HepG2 (cell line): ENCODE results near the gene SRP9. TPM values are rescaled to one million over a fixed set of nuclear protein-coding genes. Genes with fewer than 3 reads are reported as not detected.

ENCODE experiments used
- ATAC-seq: fragments of 200-7000 bp; cut with Tn5 transposase; 3 replicates; pipeline ENCODE4 v1.9.1; 2020; ENCODE audit warnings: mild to moderate bottlenecking, moderate library complexity
- BruUV-seq: library from RNA; stranded (reverse); fragments of 400-500 nt; replicated peaks from 2 replicates; lab custom pipeline; 2021; lab: Mats Ljungman, UMichigan
- CTCF ChIA-PET: fragments of 300-600 bp; formaldehyde crosslinking; extraction: SDS; loops from one replicate; lab custom pipeline; 2021; ENCODE audit warnings: low total read pairs, inconsistent platforms, low intra/inter-chr PET ratio; lab: Yijun Ruan, JAX
- POLR2A ChIA-PET: fragments of 350-600 bp; sonication (Branson Sonifier 250); formaldehyde crosslinking; loops from one replicate; lab custom pipeline; 2020; ENCODE audit warnings: antibody characterized with exemption, inconsistent platforms; lab: Yijun Ruan, JAX
- DNase-seq: peaks from one replicate; pipeline ENCODE4 v3.0.0-alpha.2; 2015; ENCODE audit warnings: low spot score
- FAIRE-seq: peaks from 3 replicates; lab custom pipeline; 2011; peaks lifted over from hg19 to GRCh38; lab: Jason Lieb, UNC
- H2AFZ ChIP-seq: one replicate; pipeline ENCODE4 v1.6.1; 2011; ENCODE audit warnings: low read length, inconsistent platforms
- H3K27ac ChIP-seq: fragments of 300-600 bp; 3 replicates; pipeline ENCODE4 v1.8.0; 2011; ENCODE audit warnings: mixed run types, mild to moderate bottlenecking, mixed read lengths, low read length, inconsistent platforms; ENCODE audit not compliant: insufficient read depth; ENCODE audit errors: extremely low read length
- H3K27me3 ChIP-seq, 2 experiments: fragments of 200-600 bp in 1 of 2; 2 replicates in 1 of 2; 3 replicates in 1 of 2; pipeline versions ENCODE4 v1.6.0 to v1.8.0; 2011; ENCODE audit warnings: low read length in 2 of 2, mild to moderate bottlenecking in 2 of 2, moderate library complexity in 2 of 2, inconsistent platforms in 1 of 2; ENCODE audit not compliant: insufficient read depth in 2 of 2, control insufficient read depth in 1 of 2
- H3K36me3 ChIP-seq, 2 experiments: fragments of 200-600 bp in 1 of 2; replicated peaks in 1 of 2; 2 replicates in 1 of 2; 3 replicates in 1 of 2; pipeline versions ENCODE4 v1.5.1 to v1.8.0; 2011; ENCODE audit warnings: low read length in 2 of 2, inconsistent platforms in 1 of 2; ENCODE audit not compliant: insufficient read depth in 2 of 2, control insufficient read depth in 1 of 2
- H3K4me1 ChIP-seq: 2 replicates; pipeline ENCODE4 v1.5.1; 2012; ENCODE audit warnings: low read length, inconsistent platforms; ENCODE audit not compliant: insufficient read depth
- H3K4me2 ChIP-seq: 2 replicates; pipeline ENCODE4 v1.6.0; 2011; ENCODE audit warnings: low read depth, low read length, inconsistent platforms
- H3K4me3 ChIP-seq, 3 experiments: fragments of 200-600 bp in 1 of 3; sonication (generic), shearing (Covaris generic) in 1 of 3; replicated peaks in 1 of 3; 2 replicates each; pipeline ENCODE4 v1.5.1; 2011 to 2016; ENCODE audit warnings: low read length in 3 of 3, inconsistent platforms in 2 of 3, low read depth in 2 of 3, mild to moderate bottlenecking in 2 of 3, control low read depth in 1 of 3, mixed read lengths in 1 of 3; ENCODE audit not compliant: insufficient read depth in 1 of 3
- H3K79me2 ChIP-seq: one replicate; pipeline ENCODE4 v1.6.1; 2011; ENCODE audit warnings: low read length, inconsistent platforms; ENCODE audit not compliant: insufficient read depth
- H3K9ac ChIP-seq: 2 replicates; pipeline ENCODE4 v1.6.0; 2011; ENCODE audit warnings: mild to moderate bottlenecking, low read depth, low read length, inconsistent platforms; ENCODE audit not compliant: insufficient read depth
- H3K9me3 ChIP-seq: 2 replicates; pipeline ENCODE4 v1.5.1; 2012; ENCODE audit warnings: mild to moderate bottlenecking, low read length
- H4K20me1 ChIP-seq: 2 replicates; pipeline ENCODE4 v1.6.0; 2011; ENCODE audit warnings: inconsistent platforms, mild to moderate bottlenecking, low read length, moderate library complexity; ENCODE audit not compliant: insufficient read depth
- ZNF121 ChIP-seq: sonication (generic); formaldehyde crosslinking; IDR thresholded peaks from 2 replicates; pipeline ENCODE4 v1.5.0; 2020; ENCODE audit warnings: mild to moderate bottlenecking, missing genetic modification reagents
- ZNF629 ChIP-seq: sonication (generic); formaldehyde crosslinking; conservative IDR thresholded peaks from 2 replicates; pipeline ENCODE4 v1.5.0; 2020; ENCODE audit warnings: missing genetic modification reagents
- WGBS: methylation state at CpG from one replicate; pipeline ENCODE4 v1.1.6; 2017; ENCODE audit warnings: low lambda C conversion rate; 5-methylcytosine and 5-hydroxymethylcytosine counted together
- in situ Hi-C: cut with HindIII; loops from 2 replicates; pipeline ENCODE4 v1.10.0; 2017; ENCODE audit warnings: low pct_unique_long_range_greater_than_20kb; ENCODE audit not compliant: extremely low pct_ligation_motif_present
- intact Hi-C: fragments of 100-400 bp; cut with micrococcal nuclease; formaldehyde crosslinking; loops from one replicate; pipeline ENCODE4 v1.10.0; 2022; ENCODE audit not compliant: unreplicated experiment
- polyA plus RNA-seq, 8 experiments: library from polyadenylated mRNA; depleted of rRNA in 3 of 8; stranded (reverse) in 7 of 8; unstranded in 1 of 8; fragments of >200 nt; fragmentation: Illumina TruSeq in 4 of 8; extraction: Trizol in 4 of 8; gene quantifications; 2 replicates each; pipeline versions ENCODE4 v1.2.1 to v1.2.3, GENCODE V29; 2011 to 2016; ENCODE audit warnings: low read depth in 4 of 8, missing spikeins in 1 of 8, mixed read lengths in 1 of 8; ENCODE audit not compliant: insufficient read depth in 1 of 8
- total RNA-seq, 5 experiments: library from RNA; depleted of rRNA; stranded (reverse); fragments of >200 nt; fragmentation: Illumina TruSeq; extraction: Trizol; gene quantifications; 2 replicates each; pipeline ENCODE4 v1.2.3, GENCODE V29; 2016; ENCODE audit warnings: low read depth in 1 of 5
- TF ChIP-seq, protein P1 (sequence below): sonication (generic); formaldehyde crosslinking; IDR thresholded peaks from 2 replicates; pipeline ENCODE4 v1.4.0; 2020; ENCODE audit warnings: mild to moderate bottlenecking, missing genetic modification reagents
- TF ChIP-seq, protein P2 (sequence below): sonication (generic); formaldehyde crosslinking; IDR thresholded peaks from 2 replicates; pipeline ENCODE4 v1.4.0; 2020; ENCODE audit warnings: missing genetic modification reagents, borderline replicate concordance

The SRP9 gene
- total and polyA plus RNA-seq, 2 of the 13 experiments (the other 11 are each of a cell fraction or from before 2014, with no cell fraction given) = 251 to 307 TPM

DNA sequence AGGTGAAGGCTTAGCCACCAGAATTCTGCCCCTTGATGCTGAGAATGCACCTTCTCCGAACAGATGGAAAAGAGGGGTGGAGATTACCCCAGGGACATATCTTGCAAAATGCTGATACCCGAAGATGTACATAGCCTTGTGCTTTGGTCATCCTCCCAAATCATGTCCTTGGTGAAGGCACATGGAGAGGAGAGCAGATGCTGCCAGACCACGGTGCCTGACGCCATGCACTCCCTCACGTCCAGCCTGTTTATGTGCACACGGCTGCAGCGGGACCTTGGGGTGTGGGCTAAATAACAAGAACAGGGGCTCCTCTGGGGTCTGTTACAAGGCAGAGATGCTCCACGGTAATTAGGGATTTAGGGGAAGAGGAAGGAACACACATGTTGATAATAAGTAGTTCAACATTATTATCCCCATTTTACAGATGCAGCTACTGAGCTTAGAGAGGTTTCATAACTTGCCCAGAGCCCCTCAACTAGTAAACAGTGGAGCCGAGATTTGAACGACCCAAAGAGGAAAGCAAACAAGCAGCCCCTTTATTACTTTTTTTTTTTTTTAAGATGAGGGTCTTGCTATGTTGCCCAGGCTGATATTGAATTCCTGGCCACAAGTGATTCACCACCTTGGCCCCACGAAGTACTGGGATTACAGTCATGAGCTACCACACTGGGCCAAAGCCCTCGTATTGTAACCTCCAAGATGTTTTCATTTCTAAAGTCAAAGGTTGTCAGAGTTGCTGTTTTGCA lies 45.2 kb downstream of the SRP9 start:
- Histone ChIP-seq H3K79me2 (peaks cover 30% of the 10 kb centered on the region), H4K20me1 (no peaks in the 10 kb centered on the region), H3K27me3 (no peaks in the 10 kb centered on the region), H3K36me3 (peaks cover 2 to 8% of the 10 kb centered on the region in 2 experiments; a peak in 2 of 5 replicates), H3K9ac (no peak overlapping the region), H3K27ac (no peak overlapping the region), H3K4me2 (no peak overlapping the region), H3K9me3 (no peaks in the 10 kb centered on the region), H2AFZ (no peak overlapping the region), H3K4me3 (no peak overlapping the region), H3K4me1 (peaks cover 98% of the 10 kb centered on the region)
- CTCF ChIA-PET = no interaction called here
- TF ChIP-seq, protein P1, sequence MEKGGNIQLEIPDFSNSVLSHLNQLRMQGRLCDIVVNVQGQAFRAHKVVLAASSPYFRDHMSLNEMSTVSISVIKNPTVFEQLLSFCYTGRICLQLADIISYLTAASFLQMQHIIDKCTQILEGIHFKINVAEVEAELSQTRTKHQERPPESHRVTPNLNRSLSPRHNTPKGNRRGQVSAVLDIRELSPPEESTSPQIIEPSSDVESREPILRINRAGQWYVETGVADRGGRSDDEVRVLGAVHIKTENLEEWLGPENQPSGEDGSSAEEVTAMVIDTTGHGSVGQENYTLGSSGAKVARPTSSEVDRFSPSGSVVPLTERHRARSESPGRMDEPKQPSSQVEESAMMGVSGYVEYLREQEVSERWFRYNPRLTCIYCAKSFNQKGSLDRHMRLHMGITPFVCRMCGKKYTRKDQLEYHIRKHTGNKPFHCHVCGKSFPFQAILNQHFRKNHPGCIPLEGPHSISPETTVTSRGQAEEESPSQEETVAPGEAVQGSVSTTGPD = no peak
- peak; percentile 54; the same call in 1 of the 2 replicates for TF ChIP-seq ZNF629
- peak; percentile 68 for TF ChIP-seq ZNF121
- TF ChIP-seq, protein P2, sequence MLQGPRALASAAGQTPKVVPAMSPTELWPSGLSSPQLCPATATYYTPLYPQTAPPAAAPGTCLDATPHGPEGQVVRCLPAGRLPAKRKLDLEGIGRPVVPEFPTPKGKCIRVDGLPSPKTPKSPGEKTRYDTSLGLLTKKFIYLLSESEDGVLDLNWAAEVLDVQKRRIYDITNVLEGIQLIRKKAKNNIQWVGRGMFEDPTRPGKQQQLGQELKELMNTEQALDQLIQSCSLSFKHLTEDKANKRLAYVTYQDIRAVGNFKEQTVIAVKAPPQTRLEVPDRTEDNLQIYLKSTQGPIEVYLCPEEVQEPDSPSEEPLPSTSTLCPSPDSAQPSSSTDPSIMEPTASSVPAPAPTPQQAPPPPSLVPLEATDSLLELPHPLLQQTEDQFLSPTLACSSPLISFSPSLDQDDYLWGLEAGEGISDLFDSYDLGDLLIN (CRISPR knock-in tag) = no peak
- in situ Hi-C loops = no loop called here
- no peak for FAIRE-seq
- DNase-seq = no peak
- no TSS peak for BruUV-seq
- POLR2A ChIA-PET = interaction anchor here (1.1 to 1.5 kb wide), 2 partner anchors 9 to 45 kb away, joined by 5 read pairs; partner anchors contain the start of gene SRP9
- intact Hi-C loops = loop anchor here (10.0 kb wide), 1 partner anchor 102 kb away; the partner anchor contains the start of gene PYCR2
- 97% methylated on average over 10 of the region's 12 CpGs for WGBS
- ATAC-seq = no peak
